ENCODE data around the gene BBOX1. TPM values are rescaled to one million over a fixed set of nuclear protein-coding genes. Genes with fewer than 3 reads are reported as not detected.

BBOX1 gene
- total and polyA plus RNA-seq, 2 donors (not counting 3 experiments of a cell fraction or from before 2014, with no cell fraction given): not detected

GRCh38 chr11:27013781-27014361 lies 26.7 kb upstream of the BBOX1 start:
- H3K9ac ChIP-seq (replicated peaks; ENCODE audit: extremely low read depth, insufficient read depth, low read length): no peak overlapping the region
- no peak overlapping the region for H3K4me2 ChIP-seq (ENCODE audit: insufficient read depth, low read length)
- H3K27me3 ChIP-seq (ENCODE audit: control insufficient read depth in 2 of 2, insufficient read depth in 2 of 2, low read length in 2 of 2): no peaks in the 10 kb centered on the region
- dilution Hi-C loops (cut with MboI; ENCODE audit: extremely low pct_ligation_motif_present, low sequenced_read_pairs) (no loop called here), intact Hi-C loops (cut with micrococcal nuclease) (no loop called here)
- no peaks in the 10 kb centered on the region for H4K20me1 ChIP-seq (replicated peaks; ENCODE audit: control insufficient read depth, extremely low read depth, insufficient read depth, low read length)
- ChIA-PET POLR2A (no interaction called here), CTCF (no interaction called here)
- no peak overlapping the region for H3K4me3 ChIP-seq (replicated peaks in 1 of 3; ENCODE audit: insufficient read depth in 1 of 3, low read depth in 1 of 3, low read length in 3 of 3)
- H2AFZ ChIP-seq (ENCODE audit: low read depth, low read length): no peak overlapping the region
- DNase-seq (ENCODE audit: low read depth, low spot score) (no peak), FAIRE-seq (no peak)
- H3K36me3 ChIP-seq (ENCODE audit: control insufficient read depth in 2 of 2, extremely low read depth in 1 of 2, insufficient read depth in 2 of 2, low read length in 2 of 2): no peaks in the 10 kb centered on the region
- no peak overlapping the region for H3K27ac ChIP-seq (ENCODE audit: insufficient read depth, low read depth, low read length)
- no peaks in the 10 kb centered on the region for H3K9me3 ChIP-seq (replicated peaks; ENCODE audit: control insufficient read depth, insufficient read depth, low read length)
- BruUV-seq (replicated peaks): no TSS peak
- no peaks in the 10 kb centered on the region for H3K79me2 ChIP-seq (ENCODE audit: control insufficient read depth, insufficient read depth, low read length)
- no peaks in the 10 kb centered on the region for H3K4me1 ChIP-seq (ENCODE audit: control insufficient read depth, extremely low read depth, insufficient read depth, low read length)
- H3K9me1 ChIP-seq (replicated peaks; ENCODE audit: control insufficient read depth, extremely low read depth, insufficient read depth, low read length): no peaks in the 10 kb centered on the region
- TF ChIP-seq CTCF (IDR thresholded peaks at IDR 0.05; ENCODE audit: extremely low read depth in 1 of 2, insufficient read depth in 1 of 2, low read depth in 1 of 2, low read length in 2 of 2) (no peak), MYC (IDR thresholded peaks at IDR 0.05; ENCODE audit: low read depth, low read length) (no peak), EZH2 (IDR thresholded peaks at IDR 0.05; ENCODE audit: borderline replicate concordance, low read depth, low read length, severe bottlenecking) (no peak), JUN (IDR thresholded peaks at IDR 0.05; ENCODE audit: borderline replicate concordance, insufficient read depth, insufficient read length, low read depth) (no peak), FOS (IDR thresholded peaks at IDR 0.05; ENCODE audit: borderline replicate concordance, insufficient read depth, low read length) (no peak), POLR2A (IDR thresholded peaks at IDR 0.05; ENCODE audit: low read depth, low read length) (no peak), GATA2 (IDR thresholded peaks at IDR 0.05; ENCODE audit: insufficient read depth, insufficient read length, low read depth, low read length) (no peak), MAX (IDR thresholded peaks at IDR 0.05; ENCODE audit: insufficient read depth, insufficient read length) (no peak)
